ENCODE measurements around the gene KXD1.
A peak's percentile ranks its signal among the peaks of the same experiment; 100 is the strongest.

Gene KXD1

GRCh38 chr19:18568367-18568766 is 10.7 kb downstream of the KXD1 start:
- no peak overlapping the region for H4K91ac ChIP-seq (ENCODE audit: low read depth, low read length, poor library complexity)
- no peak overlapping the region for H3K27ac ChIP-seq (replicated peaks; ENCODE audit: low read length)
- DNase-seq (ENCODE audit: low spot score): no peak
- H3K4ac ChIP-seq (ENCODE audit: low read length): no peak overlapping the region
- H2BK5ac ChIP-seq (ENCODE audit: low read length): peak overlapping the region; percentile 39
- H3K36me3 ChIP-seq (replicated peaks in 1 of 2; ENCODE audit: control insufficient read depth in 2 of 2, insufficient read depth in 2 of 2, low read length in 2 of 2): peaks cover 42 to 71% of the 10 kb centered on the region in 2 donors
- no peak overlapping the region for H3K4me3 ChIP-seq (ENCODE audit: low read length in 2 of 2)
- H3K79me1 ChIP-seq (ENCODE audit: low read depth, low read length): peaks cover 11% of the 10 kb centered on the region
- no peak overlapping the region for H2AK5ac ChIP-seq (ENCODE audit: low read depth, low read length)
- H3K4me2 ChIP-seq (ENCODE audit: insufficient read depth, low read length, poor library complexity, severe bottlenecking): no peak overlapping the region
- WGBS, 2 donors (ENCODE audit: extremely low coverage in 2 of 2, insufficient read length in 2 of 2, insufficient replicate concordance in 1 of 2): no CpG with 5 or more reads among the region's 15 CpGs
- H4K8ac ChIP-seq (ENCODE audit: low read depth, low read length): no peak overlapping the region
- H3K14ac ChIP-seq (ENCODE audit: low read length): no peak overlapping the region
- peak overlapping the region; percentile 89 for H3K23ac ChIP-seq (ENCODE audit: low read depth, low read length, poor library complexity)
- H3K18ac ChIP-seq (ENCODE audit: low read length): no peak overlapping the region
- H2BK15ac ChIP-seq (ENCODE audit: low read length): no peak overlapping the region
- peaks cover 10 to 13% of the 10 kb centered on the region in 2 donors for H3K4me1 ChIP-seq (ENCODE audit: control insufficient read depth in 2 of 2, insufficient read depth in 1 of 2, low read depth in 1 of 2, low read length in 2 of 2)
- H2AFZ ChIP-seq (ENCODE audit: low read length): no peak overlapping the region
- H2BK120ac ChIP-seq (ENCODE audit: low read depth, low read length): no peak overlapping the region
- peaks cover 0 to 3% of the 10 kb centered on the region in 2 donors for H3K9me3 ChIP-seq (replicated peaks in 1 of 2; ENCODE audit: control insufficient read depth in 2 of 2, insufficient read depth in 1 of 2, low read depth in 1 of 2, low read length in 2 of 2)
- no peaks in the 10 kb centered on the region for H3K27me3 ChIP-seq (ENCODE audit: control insufficient read depth in 3 of 3, insufficient read depth in 3 of 3, low read depth in 1 of 3, low read length in 3 of 3)
- no peak overlapping the region for H2BK12ac ChIP-seq (ENCODE audit: low read length)
- peak overlapping the region; percentile 44 for H3K9ac ChIP-seq (ENCODE audit: low read depth, low read length, poor library complexity)

- Histone ChIP-seq H4K91ac (ENCODE audit: low read depth, low read length, poor library complexity) (no peak within 1 kb of the TSS), H3K9ac (ENCODE audit: low read depth, low read length, poor library complexity) (peak within 1 kb of the TSS; percentile 98), H2AFZ (ENCODE audit: low read length) (peak within 1 kb of the TSS; percentile 84), H2BK12ac (ENCODE audit: low read length) (peak within 1 kb of the TSS; percentile 41), H3K27ac (replicated peaks; ENCODE audit: low read length) (peak within 1 kb of the TSS; percentile 71), H3K18ac (ENCODE audit: low read length) (peak within 1 kb of the TSS; percentile 97), H3K23ac (ENCODE audit: low read depth, low read length, poor library complexity) (peak within 1 kb of the TSS; percentile 99), H2AK5ac (ENCODE audit: low read depth, low read length) (peak within 1 kb of the TSS; percentile 98), H3K36me3 (replicated peaks in 1 of 2; ENCODE audit: control insufficient read depth in 2 of 2, insufficient read depth in 2 of 2, low read length in 2 of 2) (peaks cover 54 to 75% of the 10 kb centered on the region in 2 donors), H3K4me2 (ENCODE audit: insufficient read depth, low read length, poor library complexity, severe bottlenecking) (peak within 1 kb of the TSS; percentile 91), H3K4me1 (ENCODE audit: control insufficient read depth in 2 of 2, insufficient read depth in 1 of 2, low read depth in 1 of 2, low read length in 2 of 2) (peaks cover 10 to 13% of the 10 kb centered on the region in 2 donors), H3K79me1 (ENCODE audit: low read depth, low read length) (peaks cover 14% of the 10 kb centered on the region), H2BK5ac (ENCODE audit: low read length) (peak within 1 kb of the TSS; percentile 66), H3K4ac (ENCODE audit: low read length) (no peak within 1 kb of the TSS), H3K14ac (ENCODE audit: low read length) (peak within 1 kb of the TSS; percentile 97), H2BK15ac (ENCODE audit: low read length) (no peak within 1 kb of the TSS), H4K8ac (ENCODE audit: low read depth, low read length) (peak within 1 kb of the TSS; percentile 65), H3K4me3 (ENCODE audit: low read length in 2 of 2) (peak within 1 kb of the TSS; percentile 91 to 100), H3K9me3 (replicated peaks in 1 of 2; ENCODE audit: control insufficient read depth in 2 of 2, insufficient read depth in 1 of 2, low read depth in 1 of 2, low read length in 2 of 2) (no peaks in the 10 kb centered on the region), H3K27me3 (ENCODE audit: control insufficient read depth in 3 of 3, insufficient read depth in 3 of 3, low read depth in 1 of 3, low read length in 3 of 3) (no peaks in the 10 kb centered on the region), H2BK120ac (ENCODE audit: low read depth, low read length) (no peak within 1 kb of the TSS)
- no CpG with 5 or more reads among the region's 75 CpGs for WGBS, 2 donors (ENCODE audit: extremely low coverage in 2 of 2, insufficient read length in 2 of 2, insufficient replicate concordance in 1 of 2)
- DNase-seq (ENCODE audit: low spot score): peak; percentile 97
These were observed 14.1 kb downstream of the KXD1 start, which contains the start of gene UBA52 for GRCh38 chr19:18571564-18572344. Gene UBA52 (plus strand): TSS chr19:18571857. CDS start chr19:18573301, 1,444 bp downstream.

GRCh38 chr19:18574691-18575291 is 17.1 kb downstream of the KXD1 start:
- Histone ChIP-seq H4K8ac (ENCODE audit: low read depth, low read length) (no peak overlapping the region), H3K27ac (replicated peaks; ENCODE audit: low read length) (no peak overlapping the region), H3K4ac (ENCODE audit: low read length) (no peak overlapping the region), H3K9me3 (replicated peaks in 1 of 2; ENCODE audit: control insufficient read depth in 2 of 2, insufficient read depth in 1 of 2, low read depth in 1 of 2, low read length in 2 of 2) (no peaks in the 10 kb centered on the region), H3K23ac (ENCODE audit: low read depth, low read length, poor library complexity) (peak overlapping the region; percentile 65), H3K14ac (ENCODE audit: low read length) (no peak overlapping the region), H2BK5ac (ENCODE audit: low read length) (no peak overlapping the region), H2BK120ac (ENCODE audit: low read depth, low read length) (no peak overlapping the region), H3K4me3 (ENCODE audit: low read length in 2 of 2) (peak overlapping the region in 1 of 2 donors; percentile 29), H3K4me1 (ENCODE audit: control insufficient read depth in 2 of 2, insufficient read depth in 1 of 2, low read depth in 1 of 2, low read length in 2 of 2) (peaks cover 10 to 13% of the 10 kb centered on the region in 2 donors), H2BK15ac (ENCODE audit: low read length) (no peak overlapping the region), H3K9ac (ENCODE audit: low read depth, low read length, poor library complexity) (no peak overlapping the region), H3K36me3 (replicated peaks in 1 of 2; ENCODE audit: control insufficient read depth in 2 of 2, insufficient read depth in 2 of 2, low read length in 2 of 2) (peaks cover 29 to 58% of the 10 kb centered on the region in 2 donors), H2AFZ (ENCODE audit: low read length) (no peak overlapping the region), H2BK12ac (ENCODE audit: low read length) (no peak overlapping the region), H3K18ac (ENCODE audit: low read length) (no peak overlapping the region), H4K91ac (ENCODE audit: low read depth, low read length, poor library complexity) (no peak overlapping the region), H3K4me2 (ENCODE audit: insufficient read depth, low read length, poor library complexity, severe bottlenecking) (no peak overlapping the region), H3K27me3 (ENCODE audit: control insufficient read depth in 3 of 3, insufficient read depth in 3 of 3, low read depth in 1 of 3, low read length in 3 of 3) (no peaks in the 10 kb centered on the region), H2AK5ac (ENCODE audit: low read depth, low read length) (no peak overlapping the region), H3K79me1 (ENCODE audit: low read depth, low read length) (peaks cover 13% of the 10 kb centered on the region)
- no CpG with 5 or more reads among the region's 18 CpGs for WGBS, 2 donors (ENCODE audit: extremely low coverage in 2 of 2, insufficient read length in 2 of 2, insufficient replicate concordance in 1 of 2)
- no peak for DNase-seq (ENCODE audit: low spot score)

GRCh38 chr19:18576383-18576782 is 18.7 kb downstream of the KXD1 start:
- Histone ChIP-seq H3K27me3 (ENCODE audit: control insufficient read depth in 3 of 3, insufficient read depth in 3 of 3, low read depth in 1 of 3, low read length in 3 of 3) (no peaks in the 10 kb centered on the region), H3K9me3 (replicated peaks in 1 of 2; ENCODE audit: control insufficient read depth in 2 of 2, insufficient read depth in 1 of 2, low read depth in 1 of 2, low read length in 2 of 2) (no peaks in the 10 kb centered on the region), H4K91ac (ENCODE audit: low read depth, low read length, poor library complexity) (no peak overlapping the region), H3K18ac (ENCODE audit: low read length) (no peak overlapping the region), H3K4me3 (ENCODE audit: low read length in 2 of 2) (no peak overlapping the region), H2BK15ac (ENCODE audit: low read length) (no peak overlapping the region), H4K8ac (ENCODE audit: low read depth, low read length) (no peak overlapping the region), H2BK120ac (ENCODE audit: low read depth, low read length) (no peak overlapping the region), H3K79me1 (ENCODE audit: low read depth, low read length) (peaks cover 13% of the 10 kb centered on the region), H3K36me3 (replicated peaks in 1 of 2; ENCODE audit: control insufficient read depth in 2 of 2, insufficient read depth in 2 of 2, low read length in 2 of 2) (peaks cover 29 to 54% of the 10 kb centered on the region in 2 donors), H2BK5ac (ENCODE audit: low read length) (no peak overlapping the region), H3K9ac (ENCODE audit: low read depth, low read length, poor library complexity) (no peak overlapping the region), H2BK12ac (ENCODE audit: low read length) (no peak overlapping the region), H3K27ac (replicated peaks; ENCODE audit: low read length) (no peak overlapping the region), H2AFZ (ENCODE audit: low read length) (no peak overlapping the region), H3K23ac (ENCODE audit: low read depth, low read length, poor library complexity) (no peak overlapping the region), H3K14ac (ENCODE audit: low read length) (no peak overlapping the region), H3K4ac (ENCODE audit: low read length) (no peak overlapping the region), H3K4me2 (ENCODE audit: insufficient read depth, low read length, poor library complexity, severe bottlenecking) (no peak overlapping the region), H2AK5ac (ENCODE audit: low read depth, low read length) (no peak overlapping the region), H3K4me1 (ENCODE audit: control insufficient read depth in 2 of 2, insufficient read depth in 1 of 2, low read depth in 1 of 2, low read length in 2 of 2) (peaks cover 10 to 11% of the 10 kb centered on the region in 2 donors)
- no peak for DNase-seq (ENCODE audit: low spot score)
- no CpG with 5 or more reads among the region's 8 CpGs for WGBS, 2 donors (ENCODE audit: extremely low coverage in 2 of 2, insufficient read length in 2 of 2, insufficient replicate concordance in 1 of 2)

Measured in neuronal stem cell (in vitro differentiated cells).